ENCODE results near the gene SUCO. TPM values are rescaled to one million over a fixed set of nuclear protein-coding genes. Genes with fewer than 3 reads are reported as not detected.
A peak's percentile ranks its signal among the peaks of the same experiment; 100 is the strongest.

The SUCO gene
- total and polyA plus RNA-seq, 2 of the 8 experiments (the other 6 are each of a cell fraction or from before 2014, with no cell fraction given) = 8.3 to 35.8 TPM

DNA sequence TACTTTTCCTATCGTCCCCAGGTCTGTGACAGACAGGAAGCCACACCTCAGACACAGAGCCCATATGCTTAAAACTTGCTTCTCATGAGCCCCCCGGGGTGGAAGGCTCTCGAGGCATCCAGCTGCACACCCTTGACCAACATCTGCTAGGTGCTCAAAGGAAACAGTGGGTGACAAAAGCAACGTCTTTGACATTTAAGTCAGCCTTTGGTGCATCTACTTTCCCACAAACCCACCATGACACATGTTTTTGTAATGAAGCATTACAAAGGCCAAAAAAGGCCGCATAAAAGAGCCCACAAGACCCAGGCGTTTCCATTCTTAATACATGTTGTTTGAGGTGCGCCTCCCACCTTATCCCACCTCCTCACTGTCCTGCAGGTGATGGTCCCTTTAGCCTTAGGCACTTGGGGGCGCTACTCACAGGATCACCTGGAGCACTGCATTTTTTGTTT is 114.2 kb downstream of the SUCO start:
- Histone ChIP-seq H3K4ac (replicated peaks; ENCODE audit: insufficient read length, low read depth, low read length) (no peak overlapping the region), H4K20me1 (replicated peaks in 1 of 2; ENCODE audit: control insufficient read depth in 1 of 2, insufficient read depth in 2 of 2, low read length in 2 of 2) (no peaks in the 10 kb centered on the region), H2AK5ac (ENCODE audit: low read depth, low read length) (no peak overlapping the region), H3K4me3 (ENCODE audit: extremely low read depth in 1 of 4, insufficient read depth in 2 of 4, low read depth in 3 of 4, low read length in 4 of 4) (no peak overlapping the region), H3K4me1 (replicated peaks in 1 of 4; ENCODE audit: control insufficient read depth in 3 of 4, insufficient read depth in 4 of 4, low read length in 3 of 4) (no peaks in the 10 kb centered on the region), H2BK15ac (ENCODE audit: low read length) (no peak overlapping the region), H3K9me3 (ENCODE audit: insufficient read depth in 2 of 2, low read depth in 1 of 2, low read length in 1 of 2) (no peaks in the 10 kb centered on the region), H3K23ac (ENCODE audit: insufficient read length) (no peak overlapping the region), H3K36me3 (ENCODE audit: control insufficient read depth in 2 of 4, insufficient read depth in 4 of 4, low read length in 3 of 4) (no peaks in the 10 kb centered on the region), H3K56ac (replicated peaks; ENCODE audit: insufficient read length, low read depth, low read length) (no peak overlapping the region), H4K8ac (ENCODE audit: extremely low read depth, insufficient read depth, low read length) (no peak overlapping the region), H4K91ac (replicated peaks; ENCODE audit: insufficient read length, low read length) (no peak overlapping the region), H2BK20ac (ENCODE audit: low read length) (no peak overlapping the region), H2BK12ac (ENCODE audit: low read depth, low read length) (no peak overlapping the region), H3K27ac (ENCODE audit: low read depth, low read length) (no peak overlapping the region), H3K18ac (ENCODE audit: extremely low read depth, low read length) (no peak overlapping the region), H2AFZ (ENCODE audit: low read length) (no peak overlapping the region), H3K4me2 (ENCODE audit: insufficient read depth in 1 of 2, low read depth in 2 of 2, low read length in 2 of 2) (no peak overlapping the region), H2BK120ac (replicated peaks; ENCODE audit: low read depth, low read length) (no peak overlapping the region), H3K79me1 (ENCODE audit: low read depth, low read length) (no peaks in the 10 kb centered on the region), H3K27me3 (replicated peaks in 1 of 4; ENCODE audit: control insufficient read depth in 3 of 4, extremely low read depth in 1 of 4, insufficient read depth in 3 of 4, low read length in 3 of 4) (no peaks in the 10 kb centered on the region), H3K14ac (ENCODE audit: insufficient read length) (no peak overlapping the region), H3K9ac (replicated peaks in 1 of 4; ENCODE audit: extremely low read depth in 1 of 4, low read depth in 3 of 4, low read length in 3 of 4) (no peak overlapping the region), H3K79me2 (ENCODE audit: control insufficient read depth in 1 of 2, insufficient read depth in 2 of 2, low read length in 2 of 2) (no peaks in the 10 kb centered on the region), H3K23me2 (ENCODE audit: low read depth, low read length) (no peaks in the 10 kb centered on the region), H4K5ac (ENCODE audit: insufficient read length, low read depth, low read length) (no peak overlapping the region), H2BK5ac (ENCODE audit: low read depth, low read length) (no peak overlapping the region)
- WGBS, 2 experiments (ENCODE audit: extremely low coverage in 1 of 2, insufficient coverage in 1 of 2, insufficient read length in 1 of 2, insufficient replicate concordance in 2 of 2, low coverage in 1 of 2, low lambda C conversion rate in 2 of 2, missing lambda C conversion rate in 1 of 2) = 93% methylated on average over 8 of the region's 8 CpGs; no CpG with 5 or more reads in 1 of the 2 experiments
- FAIRE-seq (no peak), DNase-seq (ENCODE audit: low read depth in 1 of 2, low spot score in 2 of 2) (no peak)
- POLR2A ChIA-PET (ENCODE audit: partially characterized antibody) = no interaction called here
- TF ChIP-seq RAD21 (IDR thresholded peaks at IDR 0.05 in 1 of 2, conservative IDR thresholded peaks at IDR 0.05 in 1 of 2; ENCODE audit: low read depth in 2 of 2, low read length in 2 of 2) (peak in 1 of 2 experiments; percentile 16; a peak in 1 of 4 replicates), CTCF (IDR thresholded peaks at IDR 0.05; ENCODE audit: control extremely low read depth in 1 of 3, insufficient read depth in 1 of 3, low read depth in 1 of 3, low read length in 3 of 3) (peak in 2 of 3 experiments; percentile 10 to 12; a peak in 3 of 4 replicates), HDAC6 (IDR thresholded peaks at IDR 0.05; ENCODE audit: low read depth, low read length) (no peak)
- CTCF ChIA-PET (ENCODE audit: partially characterized antibody) = interaction anchor here (0.6 to 1.2 kb wide), 4 partner anchors 12 to 107 kb away, joined by 3 read pairs; no protein-coding TSS in a partner anchor
